ENCODE measurements around the gene SBNO1.
"Not testable (repeated sequence)": the region's sequence is repeated elsewhere in the genome, so short reads cannot be mapped to it uniquely, and the experiment has no call there.

The SBNO1 gene

DNA sequence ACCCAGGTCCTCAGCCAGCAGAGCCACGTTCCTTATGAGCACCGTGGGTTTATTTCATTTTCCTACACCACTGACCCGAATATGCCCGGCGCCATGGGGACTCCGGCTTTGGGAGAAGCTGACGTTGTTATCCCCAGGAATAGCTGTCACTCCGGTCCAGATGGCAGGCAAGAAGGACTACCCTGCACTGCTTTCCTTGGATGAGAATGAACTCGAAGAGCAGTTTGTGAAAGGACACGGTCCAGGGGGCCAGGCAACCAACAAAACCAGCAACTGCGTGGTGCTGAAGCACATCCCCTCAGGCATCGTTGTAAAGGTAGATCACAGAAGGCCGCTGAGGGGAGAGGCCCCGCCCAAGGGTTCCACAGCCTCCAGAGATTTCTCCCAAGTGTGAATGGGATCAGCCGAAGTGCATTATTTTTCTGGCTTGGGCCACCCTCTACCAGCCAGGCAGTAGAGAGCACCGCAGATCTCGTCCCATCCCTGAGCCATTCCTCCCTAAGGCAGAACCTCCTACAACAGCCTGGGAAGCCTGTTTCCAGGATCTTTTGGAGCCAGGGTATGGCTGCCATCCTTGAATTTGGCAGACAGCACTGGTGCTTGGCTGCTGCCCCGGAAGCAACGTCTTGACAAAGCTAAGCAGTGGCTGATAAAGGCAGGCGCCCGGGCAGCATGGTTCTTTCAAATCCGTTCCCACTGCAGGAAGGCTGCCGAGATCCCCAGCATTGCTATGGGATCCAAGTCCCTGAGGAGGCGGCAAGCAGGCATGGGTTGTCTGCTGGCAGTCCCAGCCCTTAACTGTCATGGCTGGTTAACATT lies 110.8 kb downstream of the SBNO1 start:
- TF ChIP-seq POLR2A (IDR thresholded peaks at IDR 0.05; ENCODE audit: extremely low read depth, insufficient read length) (no peak), MYC (IDR thresholded peaks at IDR 0.05; ENCODE audit: low read depth, low read length) (no peak), CTCF (IDR thresholded peaks at IDR 0.05; ENCODE audit: low read depth, low read length) (no peak)
- TF ChIP-seq, protein P1, sequence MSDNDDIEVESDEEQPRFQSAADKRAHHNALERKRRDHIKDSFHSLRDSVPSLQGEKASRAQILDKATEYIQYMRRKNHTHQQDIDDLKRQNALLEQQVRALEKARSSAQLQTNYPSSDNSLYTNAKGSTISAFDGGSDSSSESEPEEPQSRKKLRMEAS (IDR thresholded peaks at IDR 0.05; ENCODE audit: low read depth, low read length), result no peak
- DNase-seq (ENCODE audit: low read depth), result no peak

GRCh38 chr12:123252365-123252764 lies 112.3 kb downstream of the SBNO1 start:
- H3K4me3 ChIP-seq (ENCODE audit: low read depth, low read length); DNase-seq (ENCODE audit: low read depth): not testable (repeated sequence)

More for the DNA sequence above, 110.8 kb downstream of the SBNO1 start:
- no peak overlapping the region for H3K4me3 ChIP-seq (ENCODE audit: low read depth, low read length)

DNA sequence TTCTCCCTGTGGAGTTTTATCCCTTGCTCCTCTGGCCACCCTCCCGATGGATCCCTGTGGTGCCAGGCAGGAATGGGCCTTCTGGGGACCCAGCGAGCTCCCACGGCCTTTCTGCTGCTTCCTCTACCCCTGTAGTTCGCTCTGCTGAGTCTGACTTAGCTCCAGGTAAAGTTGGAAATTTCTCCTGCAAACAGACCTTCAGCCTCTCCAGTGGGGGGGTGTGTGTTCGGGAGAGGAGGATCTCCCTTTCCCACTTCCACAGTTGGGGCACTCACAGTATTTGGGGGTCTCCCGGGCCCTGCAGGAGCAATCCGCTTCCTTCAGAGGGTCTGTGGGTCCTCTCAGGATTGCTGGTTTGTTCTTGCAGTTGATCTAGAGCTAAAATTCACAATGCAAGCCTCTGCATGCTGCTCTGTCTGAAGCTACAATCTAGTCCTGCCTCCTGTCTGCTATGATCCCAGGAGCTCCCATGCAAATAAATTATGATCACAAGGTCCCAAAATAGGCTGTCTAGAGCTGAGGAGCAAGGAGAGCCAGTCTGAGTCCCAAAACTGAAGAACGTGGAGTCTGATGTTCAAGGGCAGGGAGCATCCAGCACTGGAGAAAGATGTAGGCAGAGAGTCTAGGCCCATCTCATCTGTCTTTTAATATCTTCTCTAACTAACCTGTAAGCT lies 113.1 kb downstream of the SBNO1 start:
- no peak for DNase-seq (ENCODE audit: low read depth)
- H3K4me3 ChIP-seq (ENCODE audit: low read depth, low read length), result no peak overlapping the region
- TF ChIP-seq, protein P1 (IDR thresholded peaks at IDR 0.05; ENCODE audit: low read depth, low read length), result no peak
- TF ChIP-seq MYC (IDR thresholded peaks at IDR 0.05; ENCODE audit: low read depth, low read length), result no peak
- no peak for TF ChIP-seq POLR2A (IDR thresholded peaks at IDR 0.05; ENCODE audit: extremely low read depth, insufficient read length)
- TF ChIP-seq CTCF (IDR thresholded peaks at IDR 0.05; ENCODE audit: low read depth, low read length), result no peak

- no peak overlapping the region for H3K4me3 ChIP-seq (ENCODE audit: low read depth, low read length)
- TF ChIP-seq, protein P1 (IDR thresholded peaks at IDR 0.05; ENCODE audit: low read depth, low read length), result no peak
- TF ChIP-seq MYC (IDR thresholded peaks at IDR 0.05; ENCODE audit: low read depth, low read length) (no peak), CTCF (IDR thresholded peaks at IDR 0.05; ENCODE audit: low read depth, low read length) (no peak), POLR2A (IDR thresholded peaks at IDR 0.05; ENCODE audit: extremely low read depth, insufficient read length) (no peak)
- DNase-seq (ENCODE audit: low read depth), result no peak
These were observed 113.9 kb downstream of the SBNO1 start for GRCh38 chr12:123250471-123251383.

DNA sequence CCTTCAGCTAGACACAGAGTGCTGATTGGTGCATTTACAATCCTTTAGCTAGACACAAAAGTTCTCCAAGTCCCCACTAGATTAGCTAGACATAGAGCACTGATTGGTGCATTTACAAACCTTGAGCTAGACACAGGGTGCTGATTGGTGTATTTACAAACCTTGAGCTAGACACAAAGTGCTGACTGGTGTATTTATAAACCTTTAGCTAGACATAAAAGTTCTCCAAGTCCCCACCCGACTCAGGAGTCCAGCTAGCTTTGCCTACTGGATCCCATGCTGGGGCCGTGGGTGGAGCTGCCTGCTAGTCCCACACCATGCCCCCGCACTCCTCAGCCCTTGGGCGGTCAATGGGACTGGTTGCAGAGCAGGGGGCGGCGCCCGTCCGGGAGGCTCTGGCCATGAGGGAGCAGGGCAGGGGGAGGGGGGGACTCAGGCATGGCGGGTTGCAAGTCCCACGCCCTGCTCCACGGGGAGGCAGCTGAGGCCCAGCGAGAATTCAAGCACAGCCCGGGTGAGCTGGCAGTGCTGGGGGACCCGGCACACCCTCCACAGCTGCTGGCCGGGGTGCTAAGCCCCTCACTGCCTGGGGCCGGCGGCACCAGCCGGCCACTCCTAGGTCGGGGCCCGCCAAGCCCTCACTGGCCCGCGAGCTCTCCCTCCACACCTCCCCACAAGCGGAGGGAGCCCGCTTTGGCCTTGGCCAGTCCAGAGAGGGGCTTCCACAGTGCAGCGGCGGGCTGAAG lies 115.5 kb downstream of the SBNO1 start:
- DNase-seq (ENCODE audit: low read depth); H3K4me3 ChIP-seq (ENCODE audit: low read depth, low read length): not testable (repeated sequence)

DNA sequence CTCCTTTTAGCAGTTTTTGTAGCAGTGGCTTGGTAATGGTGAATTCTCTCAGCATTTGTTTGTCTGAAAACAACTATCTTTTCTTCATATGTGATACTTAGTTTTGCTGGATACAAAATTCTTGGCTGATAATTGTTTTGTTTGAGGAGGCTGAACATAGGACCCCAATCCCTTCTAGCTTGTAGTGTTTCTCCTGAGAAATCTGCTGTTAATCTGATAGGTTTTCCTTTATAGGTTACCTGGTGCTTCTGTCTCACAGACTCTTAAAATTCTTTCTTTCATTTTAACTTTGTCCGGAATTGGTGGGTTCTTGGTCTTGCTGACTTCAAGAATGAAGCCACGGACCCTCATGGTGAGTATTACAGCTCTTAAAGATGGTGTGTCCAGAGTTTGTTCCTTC lies 116.5 kb downstream of the SBNO1 start:
- not testable (repeated sequence) for H3K4me3 ChIP-seq (ENCODE audit: low read depth, low read length); DNase-seq (ENCODE audit: low read depth)

- H3K4me3 ChIP-seq (ENCODE audit: low read depth, low read length), result no peak overlapping the region
- no peak for DNase-seq (ENCODE audit: low read depth)
- TF ChIP-seq POLR2A (IDR thresholded peaks at IDR 0.05; ENCODE audit: extremely low read depth, insufficient read length), result no peak
- TF ChIP-seq, protein P1 (IDR thresholded peaks at IDR 0.05; ENCODE audit: low read depth, low read length), result no peak
These were observed 119.0 kb downstream of the SBNO1 start for GRCh38 chr12:123245678-123246077.
